ENCODE data around the gene MAP3K14.
"Not testable (repeated sequence)": the region's sequence is repeated elsewhere in the genome, so short reads cannot be mapped to it uniquely, and the experiment has no call there.

Gene MAP3K14

DNA sequence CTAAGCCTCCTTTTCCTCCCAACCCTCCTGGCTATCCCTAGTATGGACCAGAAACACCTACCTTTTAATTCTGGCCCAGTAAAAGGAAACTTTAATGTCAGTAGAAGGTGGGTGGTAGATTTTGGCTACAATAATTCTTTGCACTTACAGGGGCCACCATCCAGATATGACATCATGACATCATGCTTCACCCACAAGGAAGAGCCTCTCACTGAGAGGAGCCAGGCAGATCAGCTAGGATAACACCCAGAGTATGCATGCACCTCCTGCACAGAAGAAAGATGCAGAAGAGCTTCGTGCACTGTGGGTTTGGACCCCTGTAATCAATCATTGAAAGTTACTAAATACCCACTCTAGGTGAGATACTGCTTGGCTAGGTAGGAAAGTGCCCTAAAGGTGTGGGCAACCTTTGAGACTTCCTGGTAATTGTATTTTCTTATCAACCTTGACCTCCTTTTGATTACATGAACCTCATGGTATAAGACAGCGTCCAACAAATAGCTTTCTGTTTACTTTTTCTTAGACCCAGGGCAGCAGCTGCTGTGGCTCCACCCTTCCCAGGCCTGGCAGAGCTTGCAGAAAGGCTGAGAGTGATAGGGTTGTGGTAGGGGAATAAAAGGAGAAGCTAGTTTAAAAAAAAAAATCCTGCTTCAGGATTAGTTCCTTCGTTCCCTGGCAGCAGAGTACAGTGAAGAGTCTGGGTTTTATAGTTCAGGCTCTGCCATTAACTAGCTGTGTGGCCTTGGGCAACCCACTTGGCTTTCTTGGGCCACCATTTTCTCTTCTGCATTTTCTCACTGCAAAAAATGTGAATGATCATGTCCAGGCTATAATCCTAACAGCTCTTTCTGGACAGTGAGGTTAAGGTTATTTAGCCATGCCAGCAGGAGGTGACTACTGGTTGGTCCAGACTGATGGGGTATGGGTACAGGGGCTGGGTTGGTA lies 6.2 kb downstream of the MAP3K14 start:
- DNase-seq (ENCODE audit: low read depth in 1 of 2, low spot score in 1 of 2) = no peak
- no peak for TF ChIP-seq JUND (IDR thresholded peaks at IDR 0.05; ENCODE audit: low read depth)
- in situ Hi-C loops (cut with HindIII; ENCODE audit: low pct_unique_long_range_greater_than_20kb, low sequenced_read_pairs) = no loop called here

DNA sequence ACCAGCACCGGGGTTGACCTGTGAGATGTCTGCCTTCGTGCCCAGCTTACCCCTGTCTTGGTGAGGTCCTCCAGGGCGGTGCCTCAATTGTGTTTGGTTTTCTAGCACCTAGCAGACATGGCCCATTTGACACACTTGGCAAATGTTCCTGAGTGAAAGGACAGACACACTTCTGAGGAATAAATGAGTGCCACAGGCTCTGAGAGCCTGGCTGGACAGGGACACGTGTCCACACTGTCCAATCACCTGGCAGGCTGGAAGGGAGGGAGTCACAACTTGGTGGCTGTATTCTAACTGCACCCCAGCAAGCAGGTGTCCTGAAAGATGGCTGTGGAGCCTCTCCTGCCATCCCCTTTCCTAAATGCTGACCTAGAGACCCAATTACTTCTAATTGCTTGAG lies 7.4 kb downstream of the MAP3K14 start:
- in situ Hi-C loops (cut with HindIII; ENCODE audit: low pct_unique_long_range_greater_than_20kb, low sequenced_read_pairs) = no loop called here
- no peak for TF ChIP-seq JUND (IDR thresholded peaks at IDR 0.05; ENCODE audit: low read depth)
- no peak for DNase-seq (ENCODE audit: low read depth in 1 of 2, low spot score in 1 of 2)

GRCh38 chr17:45308840-45309239 lies 8.0 kb downstream of the MAP3K14 start:
- in situ Hi-C loops (cut with HindIII; ENCODE audit: low pct_unique_long_range_greater_than_20kb, low sequenced_read_pairs) = no loop called here
- no peak for DNase-seq (ENCODE audit: low read depth in 1 of 2, low spot score in 1 of 2)
- no peak for TF ChIP-seq JUND (IDR thresholded peaks at IDR 0.05; ENCODE audit: low read depth)

GRCh38 chr17:45308016-45308365 lies 8.8 kb downstream of the MAP3K14 start:
- no peak for DNase-seq (ENCODE audit: low read depth in 1 of 2, low spot score in 1 of 2)
- in situ Hi-C loops (cut with HindIII; ENCODE audit: low pct_unique_long_range_greater_than_20kb, low sequenced_read_pairs) = no loop called here
- no peak for TF ChIP-seq JUND (IDR thresholded peaks at IDR 0.05; ENCODE audit: low read depth)

DNA sequence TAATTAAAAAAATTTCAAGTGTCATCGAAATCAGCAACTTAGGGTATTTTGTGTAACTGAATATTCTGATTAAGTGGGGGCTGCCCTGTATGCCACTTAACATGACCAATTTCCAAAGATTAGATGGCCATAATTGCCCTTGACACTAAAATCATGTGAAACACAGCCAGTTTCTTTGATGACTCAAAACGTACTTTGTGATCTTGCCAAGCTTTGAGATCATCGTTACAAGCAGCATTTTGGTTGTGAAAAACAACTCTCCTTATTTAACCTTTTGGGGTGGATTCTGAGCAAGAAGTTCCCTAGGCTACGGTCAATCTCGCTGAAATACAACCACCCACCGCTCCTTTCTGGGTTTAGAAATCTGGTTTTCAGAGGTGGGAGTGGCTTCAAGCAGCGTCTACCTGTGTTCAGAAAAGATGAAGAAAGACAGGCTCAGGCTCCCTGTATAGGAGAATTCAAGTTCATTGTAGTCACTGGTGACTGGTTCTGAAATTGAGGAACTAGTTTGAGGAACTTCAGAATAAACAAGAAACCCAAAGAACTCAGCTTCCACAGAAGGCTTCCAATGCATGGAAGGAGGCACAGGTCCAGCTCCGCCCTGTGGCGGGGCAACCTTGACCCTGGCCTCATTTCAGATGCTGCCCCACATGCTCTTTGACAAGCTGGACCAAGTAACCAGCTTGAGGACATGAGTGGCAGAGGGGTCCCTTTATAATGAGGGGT lies 9.4 kb downstream of the MAP3K14 start:
- no peak for DNase-seq (ENCODE audit: low read depth in 1 of 2, low spot score in 1 of 2)
- no peak for TF ChIP-seq JUND (IDR thresholded peaks at IDR 0.05; ENCODE audit: low read depth)
- in situ Hi-C loops (cut with HindIII; ENCODE audit: low pct_unique_long_range_greater_than_20kb, low sequenced_read_pairs) = no loop called here

DNA sequence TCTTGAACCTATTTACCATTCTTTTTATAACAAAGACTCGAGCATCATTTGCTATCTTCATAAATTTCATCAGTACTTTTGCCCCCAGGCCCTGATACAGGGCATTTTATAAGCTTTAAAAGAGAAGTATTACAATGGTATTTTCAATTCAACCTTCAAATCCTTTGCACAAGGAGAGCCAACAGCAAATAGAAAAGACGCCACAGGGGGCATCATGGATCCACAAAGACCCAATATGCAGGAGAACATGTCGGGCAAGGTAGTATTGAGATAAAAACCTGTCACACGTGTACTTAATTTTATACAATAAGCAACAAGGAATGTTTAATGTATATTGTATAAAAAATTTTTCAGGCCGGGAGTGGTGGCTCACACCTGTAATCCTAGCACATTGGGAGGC lies 10.2 kb downstream of the MAP3K14 start:
- no peak for TF ChIP-seq JUND (IDR thresholded peaks at IDR 0.05; ENCODE audit: low read depth)
- DNase-seq (ENCODE audit: low read depth in 1 of 2, low spot score in 1 of 2) = peak in 1 of 2 experiments; percentile 44
- in situ Hi-C loops (cut with HindIII; ENCODE audit: low pct_unique_long_range_greater_than_20kb, low sequenced_read_pairs) = no loop called here

DNA sequence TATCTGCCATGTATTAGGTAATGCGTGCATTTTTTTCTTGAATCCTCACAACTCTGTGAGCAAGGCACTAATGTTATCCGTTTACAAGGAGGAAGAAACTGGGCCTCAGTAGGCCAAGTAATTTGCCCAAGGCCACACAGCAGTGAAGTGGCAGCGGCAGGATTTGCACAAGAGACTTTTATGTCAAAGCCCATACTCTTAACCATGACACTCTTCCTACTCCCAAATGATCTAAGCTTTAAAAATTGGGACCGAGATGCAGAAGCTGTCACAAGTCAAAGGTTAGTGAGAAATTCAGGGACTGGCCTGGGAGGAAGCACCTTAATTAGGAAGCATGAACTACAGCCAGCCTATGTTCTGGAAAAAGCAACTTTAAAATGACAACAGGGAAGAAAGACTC lies 10.7 kb downstream of the MAP3K14 start:
- no peak for DNase-seq (ENCODE audit: low read depth in 1 of 2, low spot score in 1 of 2)
- in situ Hi-C loops (cut with HindIII; ENCODE audit: low pct_unique_long_range_greater_than_20kb, low sequenced_read_pairs) = no loop called here
- no peak for TF ChIP-seq JUND (IDR thresholded peaks at IDR 0.05; ENCODE audit: low read depth)

DNA sequence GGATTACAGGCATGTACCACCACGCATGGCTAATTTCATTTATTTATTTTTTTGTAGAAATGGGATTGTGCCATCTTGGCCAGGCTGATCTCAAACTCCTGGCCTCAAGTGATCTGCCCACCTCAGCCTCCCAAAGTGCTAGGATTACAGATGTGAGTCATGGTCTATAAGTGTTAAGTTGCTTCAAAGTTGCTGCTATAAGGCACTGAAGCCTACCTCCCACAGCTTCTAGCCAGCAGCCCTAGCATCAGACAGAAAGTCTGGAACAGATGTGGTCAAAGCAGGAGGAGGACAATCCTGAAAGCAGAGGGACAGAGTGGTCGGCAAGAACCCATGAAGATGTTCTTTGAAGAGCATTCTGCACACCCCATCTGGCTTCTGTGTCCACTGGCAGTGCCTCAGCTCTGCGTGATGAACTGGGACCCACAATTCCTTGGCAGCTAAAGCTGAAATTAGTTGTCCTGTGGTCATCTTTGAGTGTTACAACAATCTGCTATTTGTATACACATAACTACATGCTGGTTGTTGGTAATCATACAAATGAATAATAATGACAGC lies 11.2 kb downstream of the MAP3K14 start:
- DNase-seq (ENCODE audit: low read depth in 1 of 2, low spot score in 1 of 2) = no peak
- TF ChIP-seq JUND (IDR thresholded peaks at IDR 0.05; ENCODE audit: low read depth) = no peak
- in situ Hi-C loops (cut with HindIII; ENCODE audit: low pct_unique_long_range_greater_than_20kb, low sequenced_read_pairs) = no loop called here

- DNase-seq (ENCODE audit: low read depth in 1 of 2, low spot score in 1 of 2) = no peak
- in situ Hi-C loops (cut with HindIII; ENCODE audit: low pct_unique_long_range_greater_than_20kb, low sequenced_read_pairs) = no loop called here
- no peak for TF ChIP-seq JUND (IDR thresholded peaks at IDR 0.05; ENCODE audit: low read depth)
These were observed 14.1 kb downstream of the MAP3K14 start for GRCh38 chr17:45302649-45303173.

GRCh38 chr17:45302220-45302619 lies 14.6 kb downstream of the MAP3K14 start:
- DNase-seq (ENCODE audit: low read depth in 1 of 2, low spot score in 1 of 2); in situ Hi-C loops (cut with HindIII; ENCODE audit: low pct_unique_long_range_greater_than_20kb, low sequenced_read_pairs): not testable (repeated sequence)

GRCh38 chr17:45301674-45302073 lies 15.1 kb downstream of the MAP3K14 start:
- DNase-seq (ENCODE audit: low read depth in 1 of 2, low spot score in 1 of 2) = no peak
- in situ Hi-C loops (cut with HindIII; ENCODE audit: low pct_unique_long_range_greater_than_20kb, low sequenced_read_pairs) = no loop called here
- no peak for TF ChIP-seq JUND (IDR thresholded peaks at IDR 0.05; ENCODE audit: low read depth)

- no peak for DNase-seq (ENCODE audit: low read depth in 1 of 2, low spot score in 1 of 2)
- in situ Hi-C loops (cut with HindIII; ENCODE audit: low pct_unique_long_range_greater_than_20kb, low sequenced_read_pairs) = no loop called here
- TF ChIP-seq JUND (IDR thresholded peaks at IDR 0.05; ENCODE audit: low read depth) = no peak
These were observed 16.6 kb downstream of the MAP3K14 start for GRCh38 chr17:45300060-45300751.
